ENCODE measurements around the gene KLF16. TPM values are rescaled to one million over a fixed set of nuclear protein-coding genes. Genes with fewer than 3 reads are reported as not detected.
A peak's percentile ranks its signal among the peaks of the same experiment; 100 is the strongest.

Gene KLF16
- total and polyA plus RNA-seq, 9 of the 15 experiments (the other 6 are each of a cell fraction or from before 2014, with no cell fraction given): 0.04 to 60.4 (median 6.8) TPM

GRCh38 chr19:1856698-1857603 lies 6.4 kb downstream of the KLF16 start (continued):
- TF ChIP-seq STAT6 (CRISPR knock-in tag; IDR thresholded peaks at IDR 0.05) (no peak), KDM5B (IDR thresholded peaks at IDR 0.05; ENCODE audit: insufficient replicate concordance, low read depth, low read length) (peak; percentile 25), ZNF316 (IDR thresholded peaks at IDR 0.05) (no peak), KLF10 (CRISPR knock-in tag; IDR thresholded peaks at IDR 0.05) (no peak), RUNX1 (IDR thresholded peaks at IDR 0.05; ENCODE audit: low read depth) (no peak), NR2C1 (IDR thresholded peaks at IDR 0.05) (peak; percentile 52; the same call in 1 of the 2 replicates), NR2C1 (tag; IDR thresholded peaks at IDR 0.05) (peak; percentile 70), TAF7 (tag; IDR thresholded peaks at IDR 0.05) (peak; percentile 74; the same call in 1 of the 2 replicates), POLR2A (conservative IDR thresholded peaks at IDR 0.05) (0 out of 2 replicates have a peak, but pooled peaks have one; percentile 29), ZNF445 (CRISPR knock-in tag; IDR thresholded peaks at IDR 0.05; ENCODE audit: low read depth) (no peak), ZNF324 (CRISPR knock-in tag; IDR thresholded peaks at IDR 0.05) (no peak), ZNF146 (CRISPR knock-in tag; IDR thresholded peaks at IDR 0.05; ENCODE audit: unreplicated experiment) (no peak), HSF4 (CRISPR knock-in tag; IDR thresholded peaks at IDR 0.05; ENCODE audit: borderline replicate concordance) (no peak), ZNF224 (CRISPR knock-in tag; IDR thresholded peaks at IDR 0.05) (no peak), GTF2F1 (IDR thresholded peaks at IDR 0.05; ENCODE audit: low read depth, low read length) (no peak), TEAD4 (IDR thresholded peaks at IDR 0.05; ENCODE audit: low read length) (peak; percentile 18; the same call in 1 of the 2 replicates), TEAD4 (CRISPR knock-in tag; IDR thresholded peaks at IDR 0.05; ENCODE audit: borderline replicate concordance) (no peak), SREBF2 (CRISPR knock-in tag; IDR thresholded peaks at IDR 0.05) (no peak), HMGN3 (IDR thresholded peaks at IDR 0.05; ENCODE audit: borderline replicate concordance, extremely low read depth, insufficient read length, low read depth, low read length) (peak; percentile 92), HOXB6 (CRISPR knock-in tag; IDR thresholded peaks at IDR 0.05; ENCODE audit: borderline replicate concordance) (no peak), RBM15 (IDR thresholded peaks at IDR 0.05; ENCODE audit: insufficient read depth, low read length) (no peak), ZBTB9 (CRISPR knock-in tag; IDR thresholded peaks at IDR 0.05) (0 out of 2 replicates have a peak, but pooled peaks have one; percentile 52), SNIP1 (IDR thresholded peaks at IDR 0.05; ENCODE audit: low read depth) (no peak), FOXJ3 (CRISPR knock-in tag; IDR thresholded peaks at IDR 0.05) (no peak), MCM5 (IDR thresholded peaks at IDR 0.05; ENCODE audit: low read depth) (no peak), MCM3 (IDR thresholded peaks at IDR 0.05) (no peak)
- TF ChIP-seq, protein P1, sequence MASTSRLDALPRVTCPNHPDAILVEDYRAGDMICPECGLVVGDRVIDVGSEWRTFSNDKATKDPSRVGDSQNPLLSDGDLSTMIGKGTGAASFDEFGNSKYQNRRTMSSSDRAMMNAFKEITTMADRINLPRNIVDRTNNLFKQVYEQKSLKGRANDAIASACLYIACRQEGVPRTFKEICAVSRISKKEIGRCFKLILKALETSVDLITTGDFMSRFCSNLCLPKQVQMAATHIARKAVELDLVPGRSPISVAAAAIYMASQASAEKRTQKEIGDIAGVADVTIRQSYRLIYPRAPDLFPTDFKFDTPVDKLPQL (IDR thresholded peaks at IDR 0.05; ENCODE audit: extremely low read depth, insufficient read length): no peak
